Activated CD8-positive, alpha-beta memory T cell treated with anti-CD3 and anti-CD28 coated beads, Interleukin-2, amount 50 U/mL, for 1 hour (primary cell): ENCODE data around the gene KLHDC8A.

Experiments used
- DNase-seq: peaks from one replicate; pipeline ENCODE4 v3.0.0-alpha.2; 2020; ENCODE audit errors: extremely low read depth

KLHDC8A gene

GRCh38 chr1:205344066-205344928 lies 12.4 kb downstream of the KLHDC8A start:
- DNase-seq: no peak

GRCh38 chr1:205343431-205344065 lies 13.2 kb downstream of the KLHDC8A start:
- no peak for DNase-seq

DNA sequence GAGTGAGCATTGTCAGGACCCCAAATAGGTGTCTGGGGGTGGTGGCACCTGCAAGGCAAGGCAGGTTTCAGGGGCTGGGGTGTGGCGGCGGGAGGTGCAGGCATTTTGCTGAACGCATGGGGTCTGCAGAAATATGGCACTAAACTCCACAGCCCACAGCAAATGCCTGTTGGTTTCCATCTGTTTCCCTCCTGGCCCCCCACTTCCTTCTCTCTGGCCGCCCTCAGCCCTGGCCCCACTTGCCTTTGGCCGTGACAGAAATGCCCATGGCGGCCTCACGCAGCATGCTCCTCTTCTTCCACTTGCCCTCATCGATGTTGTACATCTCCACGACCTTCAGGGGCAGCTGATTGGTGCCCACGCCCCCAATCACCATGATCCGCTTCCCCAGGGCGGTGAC lies 13.7 kb downstream of the KLHDC8A start:
- DNase-seq: no peak

DNA sequence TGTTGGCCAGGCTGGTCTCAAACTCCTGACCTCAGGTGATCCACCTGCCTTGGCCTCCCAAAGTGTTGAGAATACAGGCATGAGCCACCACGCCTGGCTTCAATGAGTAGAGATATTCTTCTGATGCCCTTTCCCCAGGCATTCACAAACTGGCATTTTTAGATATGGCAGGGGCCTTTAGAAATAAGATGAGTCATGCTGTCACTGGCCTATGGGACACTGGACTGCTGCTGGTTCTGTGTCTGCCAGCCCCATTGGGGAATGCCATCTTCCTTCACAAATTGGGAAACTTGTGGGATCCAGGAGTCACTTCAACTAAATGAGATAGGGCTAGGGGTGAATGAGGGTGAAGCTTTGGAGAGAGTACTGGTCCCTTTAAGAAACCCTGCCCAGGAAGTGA lies 16.0 kb downstream of the KLHDC8A start:
- DNase-seq: no peak

GRCh38 chr1:205339717-205340116 lies 17.0 kb downstream of the KLHDC8A start:
- no peak for DNase-seq

DNA sequence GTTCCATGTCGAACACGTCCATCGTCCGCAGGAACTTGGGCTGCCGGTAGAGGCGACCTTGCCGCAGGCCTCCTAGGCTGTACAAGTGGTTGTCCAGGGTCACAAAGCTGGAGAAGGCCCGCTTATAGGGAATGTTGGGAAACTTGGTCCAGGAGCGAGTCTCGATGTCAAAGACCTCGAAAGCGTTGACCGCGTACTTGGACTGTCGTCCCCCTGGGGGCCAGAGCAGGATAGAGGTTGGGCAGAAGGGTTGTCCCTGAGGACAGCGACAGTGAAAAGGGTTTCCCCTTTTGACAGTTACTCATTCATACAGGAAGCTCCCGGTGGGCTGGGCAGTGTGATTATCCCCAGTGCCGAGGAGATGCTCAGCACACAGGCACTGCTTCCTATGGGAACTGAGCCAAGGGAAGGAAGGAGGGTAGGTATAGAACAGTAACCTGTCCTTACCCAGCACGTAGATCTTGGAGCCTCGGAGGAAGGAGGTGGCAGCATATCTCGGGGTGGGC lies 17.5 kb downstream of the KLHDC8A start:
- DNase-seq: no peak

GRCh38 chr1:205338011-205338410 lies 18.7 kb downstream of the KLHDC8A start:
- DNase-seq: no peak

- no peak for DNase-seq
Observed at GRCh38 chr1:205337481-205337880, 19.2 kb downstream of the KLHDC8A start.

- DNase-seq: no peak
Observed at GRCh38 chr1:205335692-205336091, 21.0 kb downstream of the KLHDC8A start.

- DNase-seq: no peak
Observed at GRCh38 chr1:205332015-205332791, 24.5 kb downstream of the KLHDC8A start.

GRCh38 chr1:205330150-205330549 lies 26.6 kb downstream of the KLHDC8A start:
- no peak for DNase-seq

GRCh38 chr1:205329719-205330118 lies 27.0 kb downstream of the KLHDC8A start:
- no peak for DNase-seq

DNA sequence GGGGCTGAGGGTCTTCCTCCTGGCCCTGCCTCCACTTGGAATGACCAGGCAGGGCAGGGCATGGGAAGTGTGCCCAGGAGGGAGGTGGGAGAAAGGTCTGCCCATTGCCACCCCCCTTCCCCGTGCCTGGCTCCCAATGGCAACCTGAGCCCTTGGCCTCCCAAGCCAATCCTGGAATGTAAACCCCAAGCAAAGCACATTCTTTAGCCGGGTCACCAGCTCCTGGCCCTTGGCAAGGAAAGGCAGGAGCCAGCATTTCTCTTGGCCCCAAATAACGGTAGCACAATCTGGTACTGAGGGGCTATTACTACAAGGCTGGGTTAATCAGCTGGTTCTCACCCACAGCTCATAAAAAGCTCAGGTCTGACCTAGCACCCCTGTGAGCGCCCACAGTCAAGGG lies 28.2 kb downstream of the KLHDC8A start:
- DNase-seq: no peak

DNA sequence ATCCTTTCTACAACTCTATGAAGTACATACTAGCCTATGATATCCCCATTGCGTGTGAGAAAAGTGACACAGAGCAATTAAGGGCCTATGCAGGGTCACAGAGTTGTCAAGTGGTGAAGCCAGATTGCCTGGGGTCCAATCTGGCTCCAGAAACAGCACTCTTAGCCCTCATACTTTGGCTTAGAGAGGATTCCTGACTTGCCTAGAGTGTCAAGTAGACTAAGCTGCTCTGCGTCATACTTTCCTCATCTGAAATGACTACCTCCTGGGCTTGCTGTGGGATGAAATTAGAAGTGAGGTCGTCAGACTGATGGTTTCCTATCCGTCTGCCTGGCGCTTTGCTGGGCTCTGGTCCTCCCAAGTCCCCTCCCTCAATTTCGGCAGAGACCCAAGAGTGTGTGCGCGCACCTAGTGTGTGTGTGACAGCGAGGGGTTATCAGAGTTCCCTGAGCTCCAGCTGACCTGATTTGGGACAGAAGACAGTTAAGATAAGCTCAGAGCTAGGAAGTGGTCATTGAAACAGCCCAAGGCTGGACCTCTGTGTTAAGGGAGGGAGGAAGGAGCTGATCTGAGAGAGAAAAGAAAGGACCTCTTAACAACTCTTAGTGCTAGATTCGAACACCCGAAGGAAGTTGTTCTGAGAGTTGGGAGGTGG lies 29.8 kb downstream of the KLHDC8A start:
- DNase-seq: no peak

DNA sequence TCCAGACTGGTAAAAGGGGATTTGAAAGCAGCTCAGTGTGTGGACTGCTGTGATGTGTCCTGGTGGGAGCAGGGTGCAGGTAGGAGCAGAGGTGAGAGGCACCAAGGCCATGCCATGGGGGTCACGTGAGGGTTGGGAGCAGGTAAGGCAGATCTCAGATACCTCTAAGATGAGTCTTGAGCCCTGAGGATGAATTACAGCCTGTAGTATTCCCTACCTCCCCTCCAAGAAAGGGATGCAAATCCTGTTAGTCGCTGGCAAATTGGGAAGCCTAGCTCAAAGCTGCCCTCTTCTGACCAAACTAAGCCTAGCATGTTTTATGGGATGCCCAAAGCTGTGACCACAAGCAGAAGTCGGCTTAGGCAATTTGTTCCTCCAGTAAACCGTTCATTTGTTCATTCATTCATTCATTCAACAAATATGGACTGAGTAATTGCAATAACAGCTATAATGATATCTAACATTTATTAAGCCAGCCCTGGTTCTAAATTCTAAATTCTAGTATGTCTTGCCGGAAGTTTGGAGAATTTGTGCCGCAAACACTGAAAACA lies 31.3 kb downstream of the KLHDC8A start:
- DNase-seq: no peak

- DNase-seq: no peak
Observed at GRCh38 chr1:205324781-205325180, 31.9 kb downstream of the KLHDC8A start.

DNA sequence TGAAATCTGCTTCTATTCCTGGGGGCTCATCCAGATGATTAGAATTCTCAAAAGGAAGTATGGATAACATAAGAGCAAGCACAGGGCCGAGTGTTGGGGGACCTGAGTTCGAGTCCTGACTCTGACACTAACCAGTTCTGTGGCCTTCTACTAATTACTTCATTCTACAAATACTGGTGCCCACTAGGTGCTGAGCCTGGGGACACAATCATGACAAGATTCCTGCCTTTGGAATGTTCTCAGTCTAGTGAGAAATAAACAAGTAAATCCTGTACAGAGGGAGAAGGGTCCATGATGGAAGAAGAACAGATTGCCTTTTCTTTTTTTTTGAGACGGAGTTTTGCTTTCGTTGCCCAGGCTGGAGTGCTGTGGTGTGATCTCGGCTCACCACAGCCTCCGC lies 32.9 kb downstream of the KLHDC8A start:
- no peak for DNase-seq

GRCh38 chr1:205321959-205322283 lies 34.8 kb downstream of the KLHDC8A start:
- no peak for DNase-seq

- peak; percentile 63 for DNase-seq
Observed at GRCh38 chr1:205321162-205321958, 35.4 kb downstream of the KLHDC8A start, which contains the start of gene NUAK2. NUAK2 (minus strand) TSS chr1:205321745; CDS start chr1:205321628, 117 bp downstream.
